ENCODE data around the gene PCARE. TPM values are rescaled to one million over a fixed set of nuclear protein-coding genes. Genes with fewer than 3 reads are reported as not detected.

Gene PCARE
- total and polyA plus RNA-seq, 2 experiments from 2014 or later: not detected

DNA sequence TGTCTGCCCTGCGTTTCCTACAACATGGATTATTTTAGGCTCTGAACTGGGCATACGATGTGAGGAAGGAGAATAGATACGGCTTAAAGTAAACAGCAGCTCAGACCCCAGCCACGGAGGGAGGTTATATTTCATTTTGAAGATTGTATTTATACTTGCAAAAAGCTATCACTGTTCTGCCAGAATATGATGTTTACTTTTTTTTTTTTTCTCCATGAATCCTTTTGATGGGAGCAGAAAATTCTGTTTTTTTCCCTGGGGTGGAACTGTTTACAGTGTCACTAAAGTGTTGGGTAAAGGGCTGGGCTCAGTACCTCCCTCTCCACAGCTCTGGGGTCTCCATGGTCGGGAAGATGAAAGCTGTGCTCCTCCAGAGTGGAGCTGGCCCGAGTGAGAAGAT is 13.1 kb downstream of the PCARE start:
- 0 out of 2 replicates have a peak, but pooled peaks cover 5% of the 10 kb centered on the region for H3F3A ChIP-seq (ENCODE audit: insufficient read depth)
- H3K9me2 ChIP-seq (ENCODE audit: insufficient read depth): no peaks in the 10 kb centered on the region
- H3K36me3 ChIP-seq (ENCODE audit: low read depth): no peaks in the 10 kb centered on the region
- H3K4me3 ChIP-seq: no peak overlapping the region
- no peak for TF ChIP-seq EZH2phosphoT487 (IDR thresholded peaks at IDR 0.05; ENCODE audit: insufficient read depth, low read depth)
- no peak for TF ChIP-seq EZH2 (IDR thresholded peaks at IDR 0.05; ENCODE audit: insufficient read depth, poor library complexity, severe bottlenecking)
- H3K4me1 ChIP-seq (ENCODE audit: insufficient read depth): peaks cover 13% of the 10 kb centered on the region; the same call in 1 of the 2 replicates
- no peak overlapping the region for H3K9ac ChIP-seq
- DNase-seq: no peak
- H4K20me1 ChIP-seq (ENCODE audit: insufficient read depth): no peaks in the 10 kb centered on the region
- in situ Hi-C loops (cut with MboI): no loop called here
- H3K9me3 ChIP-seq (ENCODE audit: low read depth): no peaks in the 10 kb centered on the region
- H3K4me2 ChIP-seq (ENCODE audit: unreplicated experiment): no peak overlapping the region
- H3K79me2 ChIP-seq (ENCODE audit: insufficient read depth): no peaks in the 10 kb centered on the region
- H3K27ac ChIP-seq: no peak overlapping the region
- 63 to 67% methylated on average over 6 of the region's 6 CpGs for WGBS, 2 experiments (ENCODE audit: low coverage in 1 of 2, low lambda C conversion rate in 2 of 2, missing lambda C conversion rate in 2 of 2)
- H3K27me3 ChIP-seq (replicated peaks; ENCODE audit: insufficient read depth): no peaks in the 10 kb centered on the region; the same call in 1 of the 2 replicates
- H2AFZ ChIP-seq: no peak overlapping the region

DNA sequence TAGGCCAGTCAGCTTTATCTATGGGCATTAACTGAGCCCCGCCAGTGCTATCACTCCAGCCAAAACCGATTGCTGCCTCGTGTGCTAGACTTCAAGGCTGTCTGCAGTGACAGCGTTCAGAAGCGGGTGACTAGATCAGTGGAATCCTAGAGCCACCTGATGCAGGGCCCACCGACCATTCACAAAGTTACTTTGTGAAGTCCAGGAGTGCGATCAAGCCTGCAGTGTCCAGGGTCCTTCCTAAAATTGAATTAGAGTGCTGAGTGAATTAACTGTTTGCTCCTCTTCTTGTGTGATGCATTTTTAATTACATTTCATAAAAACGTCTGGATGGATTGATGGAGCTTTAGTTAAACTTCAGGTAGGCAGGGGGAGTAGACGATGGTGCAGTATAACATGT is 13.9 kb downstream of the PCARE start:
- Histone ChIP-seq H3K9me2 (ENCODE audit: insufficient read depth) (no peaks in the 10 kb centered on the region), H4K20me1 (ENCODE audit: insufficient read depth) (no peaks in the 10 kb centered on the region), H3K36me3 (ENCODE audit: low read depth) (no peaks in the 10 kb centered on the region), H3K4me2 (ENCODE audit: unreplicated experiment) (no peak overlapping the region), H3K4me3 (no peak overlapping the region), H3K79me2 (ENCODE audit: insufficient read depth) (no peaks in the 10 kb centered on the region), H3K9ac (no peak overlapping the region), H3K9me3 (ENCODE audit: low read depth) (no peaks in the 10 kb centered on the region), H3F3A (ENCODE audit: insufficient read depth) (0 out of 2 replicates have a peak, but pooled peaks cover 5% of the 10 kb centered on the region), H2AFZ (no peak overlapping the region), H3K27me3 (replicated peaks; ENCODE audit: insufficient read depth) (no peaks in the 10 kb centered on the region; the same call in 1 of the 2 replicates), H3K27ac (no peak overlapping the region), H3K4me1 (ENCODE audit: insufficient read depth) (peaks cover 13% of the 10 kb centered on the region; the same call in 1 of the 2 replicates)
- TF ChIP-seq EZH2phosphoT487 (IDR thresholded peaks at IDR 0.05; ENCODE audit: insufficient read depth, low read depth): no peak
- TF ChIP-seq EZH2 (IDR thresholded peaks at IDR 0.05; ENCODE audit: insufficient read depth, poor library complexity, severe bottlenecking): no peak
- no peak for DNase-seq
- in situ Hi-C loops (cut with MboI): no loop called here
- 62 to 64% methylated on average over 9 of the region's 9 CpGs for WGBS, 2 experiments (ENCODE audit: low coverage in 1 of 2, low lambda C conversion rate in 2 of 2, missing lambda C conversion rate in 2 of 2)

DNA sequence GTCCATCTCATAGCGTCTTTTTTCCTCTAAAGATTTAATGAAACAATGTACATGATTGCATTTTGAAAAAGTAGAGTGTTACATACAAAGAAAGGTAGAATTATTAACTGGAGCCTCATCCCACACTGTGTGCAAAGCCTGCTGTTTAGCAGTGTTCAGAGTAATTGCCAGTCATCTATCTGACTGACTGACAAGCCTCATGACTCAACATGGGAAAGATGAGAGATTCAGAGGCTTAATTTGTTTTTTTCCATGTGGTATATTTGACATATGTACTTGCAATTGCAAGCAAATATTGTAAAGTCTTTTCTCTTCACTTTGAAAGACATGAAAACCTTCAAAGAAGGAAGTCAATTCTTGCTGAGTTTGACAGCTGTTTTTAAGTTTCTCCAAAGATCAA is 14.7 kb downstream of the PCARE start:
- Histone ChIP-seq H3K27me3 (replicated peaks; ENCODE audit: insufficient read depth) (no peaks in the 10 kb centered on the region; the same call in 1 of the 2 replicates), H3F3A (ENCODE audit: insufficient read depth) (0 out of 2 replicates have a peak, but pooled peaks cover 5% of the 10 kb centered on the region), H4K20me1 (ENCODE audit: insufficient read depth) (no peaks in the 10 kb centered on the region), H3K9me2 (ENCODE audit: insufficient read depth) (no peaks in the 10 kb centered on the region), H3K4me2 (ENCODE audit: unreplicated experiment) (no peak overlapping the region), H3K27ac (no peak overlapping the region), H3K4me3 (no peak overlapping the region), H3K79me2 (ENCODE audit: insufficient read depth) (no peaks in the 10 kb centered on the region), H3K36me3 (ENCODE audit: low read depth) (no peaks in the 10 kb centered on the region), H3K9me3 (ENCODE audit: low read depth) (no peaks in the 10 kb centered on the region), H3K4me1 (ENCODE audit: insufficient read depth) (peaks cover 13% of the 10 kb centered on the region; the same call in 1 of the 2 replicates), H3K9ac (no peak overlapping the region), H2AFZ (no peak overlapping the region)
- DNase-seq: no peak
- no peak for TF ChIP-seq EZH2 (IDR thresholded peaks at IDR 0.05; ENCODE audit: insufficient read depth, poor library complexity, severe bottlenecking)
- in situ Hi-C loops (cut with MboI): no loop called here
- WGBS, 2 experiments (ENCODE audit: low coverage in 1 of 2, low lambda C conversion rate in 2 of 2, missing lambda C conversion rate in 2 of 2): 92 to 95% methylated on average over 1 of the region's 1 CpG

DNA sequence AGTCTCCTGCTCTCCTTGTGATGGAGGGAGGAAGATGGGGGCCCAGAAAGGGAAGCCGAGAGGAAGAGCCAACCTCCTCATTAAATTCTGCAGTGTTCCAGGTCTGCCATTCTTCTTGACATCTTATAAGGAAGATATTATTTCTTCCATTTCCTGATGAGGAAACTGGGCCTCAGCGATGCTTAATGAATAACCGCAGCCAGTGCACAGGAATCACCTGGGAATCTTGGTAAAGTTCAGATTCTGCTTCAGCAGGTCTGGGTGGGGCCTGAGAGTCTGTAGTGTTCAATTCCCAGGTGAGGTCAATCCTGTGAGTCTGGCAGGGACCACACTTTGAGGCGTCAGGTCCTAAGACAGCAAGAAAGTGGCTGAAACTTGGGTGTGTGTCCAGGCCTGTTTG is 17.3 kb downstream of the PCARE start:
- H3K36me3 ChIP-seq (ENCODE audit: low read depth): no peaks in the 10 kb centered on the region

More for the DNA sequence above, 17.3 kb downstream of the PCARE start:
- H3K9me3 ChIP-seq (ENCODE audit: low read depth): no peaks in the 10 kb centered on the region
- H3K4me2 ChIP-seq (ENCODE audit: unreplicated experiment): no peak overlapping the region
- no peak overlapping the region for H2AFZ ChIP-seq
- H3K79me2 ChIP-seq (ENCODE audit: insufficient read depth): no peaks in the 10 kb centered on the region
- TF ChIP-seq EZH2 (IDR thresholded peaks at IDR 0.05; ENCODE audit: insufficient read depth, poor library complexity, severe bottlenecking) (no peak), EZH2phosphoT487 (IDR thresholded peaks at IDR 0.05; ENCODE audit: insufficient read depth, low read depth) (no peak)
- peaks cover 7% of the 10 kb centered on the region; the same call in 1 of the 2 replicates for H3K4me1 ChIP-seq (ENCODE audit: insufficient read depth)
- H3K9me2 ChIP-seq (ENCODE audit: insufficient read depth): no peaks in the 10 kb centered on the region
- no peak overlapping the region for H3K27ac ChIP-seq
- in situ Hi-C loops (cut with MboI): no loop called here
- DNase-seq: no peak
- H3K9ac ChIP-seq: no peak overlapping the region
- no peaks in the 10 kb centered on the region for H3F3A ChIP-seq (ENCODE audit: insufficient read depth)
- no peaks in the 10 kb centered on the region for H4K20me1 ChIP-seq (ENCODE audit: insufficient read depth)
- H3K27me3 ChIP-seq (replicated peaks; ENCODE audit: insufficient read depth): no peaks in the 10 kb centered on the region; the same call in 1 of the 2 replicates
- H3K4me3 ChIP-seq: no peak overlapping the region
- WGBS, 2 experiments (ENCODE audit: low coverage in 1 of 2, low lambda C conversion rate in 2 of 2, missing lambda C conversion rate in 2 of 2): 88 to 95% methylated on average over 4 of the region's 4 CpGs

All from GM23248 (cell line).